Sciatic nerve (tissue), 2 donors: ENCODE data around the gene LEAP2. TPM values are rescaled to one million over a fixed set of nuclear protein-coding genes. Genes with fewer than 3 reads are reported as not detected.
A peak's percentile ranks its signal among the peaks of the same experiment; 100 is the strongest.
"Not testable (repeated sequence)": the region's sequence is repeated elsewhere in the genome, so short reads cannot be mapped to it uniquely, and the experiment has no call there.

Experiments used
- ATAC-seq: fragments of 200-7000 bp; cut with Tn5 transposase; one replicate; pipeline ENCODE4 v1.9.1; 2020; ENCODE audit warnings: mild to moderate bottlenecking, moderate library complexity
- DNase-seq: peaks from one replicate; pipeline ENCODE4 v3.0.0-alpha.2; 2020; ENCODE audit warnings: low spot score
- intact Hi-C: fragments of 100-400 bp; cut with DNase I; formaldehyde crosslinking; loops from one replicate; pipeline ENCODE4 v1.14.2; 2022
- total RNA-seq: library from RNA; stranded (reverse); fragmentation: NEBNext Ultra II Directional; extraction: Animal tissue kit (Norgen Biotek cat#: 25700); gene quantifications from one replicate; pipeline ENCODE4 v1.2.1, GENCODE V29; 2021
- donor health status: DM: no; HTN: no; CAD: no.
- donor health status: DM: no; HTN: no; CAD: no.

LEAP2 gene
- total RNA-seq, 1 donor from 2014 or later, result 2.9 TPM

DNA sequence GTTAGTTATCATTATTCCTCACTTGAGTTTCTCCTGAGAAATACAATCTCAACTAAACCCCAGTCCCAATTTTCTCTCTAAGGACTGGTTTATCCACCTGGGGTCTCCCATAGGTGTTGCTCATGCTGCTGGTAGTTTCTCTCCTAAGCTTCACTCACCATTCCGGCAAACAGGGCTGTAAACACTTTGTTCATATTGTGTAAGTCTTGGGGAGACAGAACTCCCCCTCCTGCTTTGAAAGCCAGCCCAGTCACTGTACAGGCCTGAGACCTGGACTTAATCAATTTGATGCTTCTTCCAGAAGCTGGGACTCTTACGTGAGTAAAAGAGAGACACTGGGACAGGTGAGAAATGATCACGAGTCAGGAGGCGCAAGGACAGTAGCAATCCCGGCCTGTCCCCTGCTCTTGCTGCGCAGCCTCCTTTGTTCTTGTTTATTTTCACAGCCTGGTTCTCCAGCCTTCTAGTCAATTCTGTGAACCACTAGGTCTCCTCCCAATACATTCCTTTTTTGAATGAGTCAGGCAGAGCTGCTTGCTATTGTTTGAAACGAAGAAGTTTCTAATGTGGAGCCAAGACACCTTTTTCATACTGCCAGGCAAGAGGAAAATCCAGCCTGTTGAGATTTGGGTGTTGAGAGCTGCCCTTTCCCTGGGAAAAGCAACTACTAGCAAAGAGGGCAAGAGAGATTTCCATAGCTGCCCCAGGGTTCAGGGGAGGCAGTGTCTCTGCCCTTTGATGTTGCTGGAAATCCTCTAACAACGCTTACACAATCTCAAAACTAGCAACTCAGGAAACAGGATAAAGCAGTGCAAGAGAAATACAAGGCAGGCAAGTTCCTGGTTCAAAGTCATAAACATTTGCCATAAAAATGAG lies 33.8 kb upstream of the LEAP2 start:
- DNase-seq, result no peak
- ATAC-seq, result no peak
- intact Hi-C loops, result no loop called here

DNA sequence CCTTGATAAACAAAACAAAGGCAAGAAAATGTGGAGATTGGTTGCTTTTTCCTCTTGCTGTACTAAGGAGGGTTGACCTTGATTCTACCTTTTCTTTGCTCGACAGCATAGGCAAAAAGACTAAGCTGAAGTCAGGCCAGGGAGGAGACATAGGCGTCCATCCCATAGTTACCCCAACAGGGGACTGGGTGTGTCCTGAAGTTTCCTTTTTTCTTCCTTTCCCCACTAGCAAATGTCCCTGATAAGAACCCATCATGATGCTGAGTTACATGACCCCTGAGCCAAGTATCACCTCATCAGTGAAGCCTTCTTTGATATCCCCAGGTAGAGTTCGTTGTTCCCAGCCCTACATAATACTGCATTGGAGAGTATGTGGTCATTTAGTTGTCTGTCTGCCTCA lies 33.2 kb upstream of the LEAP2 start:
- DNase-seq (no peak), ATAC-seq (no peak)
- intact Hi-C loops, result no loop called here

DNA sequence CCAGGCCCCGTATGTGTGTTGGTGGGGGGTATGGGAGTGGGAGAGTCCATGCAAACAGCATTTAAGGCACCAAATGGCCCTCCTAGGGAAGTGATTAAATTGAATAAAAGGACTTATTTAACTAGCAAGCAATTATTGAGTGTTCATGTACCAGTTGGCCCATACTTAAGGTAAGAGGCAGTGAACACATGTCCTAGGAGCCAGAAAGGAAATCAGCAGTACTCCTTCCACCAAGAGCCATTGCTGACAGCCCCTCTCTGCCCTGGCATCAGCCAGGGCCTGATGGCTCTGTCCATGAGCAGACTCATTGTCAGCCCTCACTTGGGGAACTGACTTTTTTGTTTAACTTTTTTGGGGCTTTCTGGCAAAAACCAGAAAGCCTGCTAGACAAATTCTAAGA lies 32.6 kb upstream of the LEAP2 start:
- ATAC-seq (no peak), DNase-seq (no peak)
- intact Hi-C loops, result no loop called here

DNA sequence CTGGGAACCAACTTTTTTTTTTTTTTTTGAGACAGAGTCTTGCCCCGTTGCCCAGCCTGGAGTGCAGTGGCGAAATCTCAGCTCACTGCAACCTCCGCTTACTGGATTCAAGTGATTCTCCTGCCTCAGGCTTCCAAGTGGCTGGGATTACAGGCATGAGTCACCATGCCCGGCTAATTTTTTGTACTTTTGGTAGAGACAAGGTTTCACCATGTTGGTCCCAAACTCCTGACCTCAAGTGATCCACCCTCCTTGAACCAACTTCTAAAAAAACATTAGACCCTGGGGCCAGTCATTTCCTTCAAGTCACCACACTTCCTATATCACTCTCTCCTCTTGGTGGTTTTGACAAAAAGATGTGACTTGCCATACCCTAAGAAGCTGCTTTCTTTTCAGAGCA lies 32.2 kb upstream of the LEAP2 start:
- ATAC-seq, result no peak

DNA sequence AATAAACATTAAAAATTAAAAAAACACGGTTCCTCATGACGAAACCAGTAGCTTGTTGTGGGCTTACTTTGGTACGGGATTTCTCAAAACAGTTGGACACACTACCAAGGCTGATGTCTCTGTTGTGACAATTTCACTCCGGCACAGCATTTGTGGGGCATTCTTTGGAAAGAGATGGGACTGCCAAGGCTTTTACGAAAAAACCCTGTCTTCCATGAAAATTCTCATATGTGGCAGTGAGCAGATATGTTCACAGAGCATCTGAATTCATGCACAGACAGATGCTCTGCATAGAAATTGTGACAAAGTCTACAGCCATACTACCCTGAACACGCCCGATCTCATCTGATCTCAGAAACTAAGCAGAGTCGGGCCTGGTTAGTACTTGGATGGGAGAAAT lies 25.2 kb upstream of the LEAP2 start:
- ATAC-seq, result no peak
- DNase-seq, result no peak
- intact Hi-C loops, result no loop called here

More for the DNA sequence above, 32.2 kb upstream of the LEAP2 start:
- intact Hi-C loops, result no loop called here
- no peak for DNase-seq

DNA sequence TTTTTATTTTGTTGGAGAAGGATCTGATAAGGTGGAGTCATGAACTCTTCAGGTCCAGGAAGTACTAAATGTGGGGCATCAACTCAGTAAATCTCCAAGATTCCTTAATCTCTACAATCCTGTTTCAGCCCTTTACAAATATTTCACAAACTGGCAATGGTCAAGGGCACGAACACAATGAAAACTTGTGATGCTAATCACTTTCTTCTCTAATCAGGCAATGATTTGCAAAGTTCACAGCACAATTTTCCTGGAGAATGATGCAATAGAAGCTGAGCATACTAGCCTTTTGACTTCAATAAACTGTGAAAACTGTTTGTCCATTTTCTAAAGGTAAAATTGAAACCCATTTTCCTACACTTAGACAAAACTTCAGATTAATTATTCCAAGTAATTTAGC lies 24.1 kb upstream of the LEAP2 start:
- intact Hi-C loops, result no loop called here
- ATAC-seq (no peak), DNase-seq (no peak)

DNA sequence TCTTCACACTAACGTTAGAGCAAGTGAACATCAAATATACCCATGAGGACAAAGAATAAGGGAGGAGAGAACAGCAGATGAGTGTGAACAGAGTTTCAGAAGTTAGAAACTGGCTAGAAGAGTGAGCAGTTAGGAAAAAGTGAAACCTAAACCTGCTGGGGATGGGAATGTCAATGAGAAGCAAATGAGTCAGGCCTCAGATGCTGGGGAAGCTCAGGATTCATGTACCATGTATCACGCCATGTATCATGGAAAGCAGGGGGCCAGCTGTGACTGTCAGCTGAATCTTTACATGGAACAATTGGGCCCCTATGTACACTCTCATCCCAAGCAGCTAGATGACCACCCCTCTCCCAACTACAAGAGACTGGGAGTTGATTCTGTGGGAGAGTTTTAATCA lies 23.4 kb upstream of the LEAP2 start:
- ATAC-seq (no peak), DNase-seq (no peak)
- intact Hi-C loops, result no loop called here

DNA sequence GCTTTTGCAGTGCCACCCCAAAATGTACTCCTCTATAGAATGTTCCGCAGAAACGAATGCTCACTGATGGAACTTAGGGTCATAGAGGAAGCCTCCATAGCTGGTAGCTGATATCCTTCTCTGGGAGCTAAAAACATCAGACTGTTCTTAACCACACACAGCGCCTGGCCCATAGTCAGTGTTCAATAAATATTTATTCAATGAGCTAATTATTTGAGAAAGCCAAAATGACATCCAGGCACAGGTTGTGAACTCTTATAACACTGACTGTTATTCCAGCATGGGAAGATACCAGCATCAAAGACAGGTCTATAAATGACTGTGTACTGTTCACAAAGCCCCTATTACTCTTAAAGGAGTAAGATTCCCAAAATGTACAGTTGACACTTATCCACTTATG lies 20.1 kb upstream of the LEAP2 start:
- no peak for ATAC-seq
- DNase-seq, result no peak
- intact Hi-C loops, result no loop called here

DNA sequence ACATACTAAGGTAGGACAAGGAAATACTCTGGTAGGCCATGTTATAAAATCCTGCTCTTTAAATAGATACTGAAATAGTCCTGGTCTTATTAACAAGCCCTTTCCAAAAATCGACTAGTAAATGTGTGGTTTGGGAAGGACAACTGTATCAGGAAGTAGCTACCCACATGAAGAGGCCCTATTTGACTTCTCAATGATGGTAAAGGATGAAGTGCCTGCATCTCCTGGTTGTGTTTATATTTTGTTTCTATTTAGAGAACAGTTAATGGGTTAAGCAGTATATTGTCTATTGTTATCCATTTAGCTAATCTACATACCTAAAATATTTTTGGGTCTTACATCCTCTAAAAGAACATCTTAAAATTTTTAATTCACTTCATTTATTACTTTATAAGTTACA lies 19.7 kb upstream of the LEAP2 start:
- intact Hi-C loops, result no loop called here
- DNase-seq, result no peak

DNA sequence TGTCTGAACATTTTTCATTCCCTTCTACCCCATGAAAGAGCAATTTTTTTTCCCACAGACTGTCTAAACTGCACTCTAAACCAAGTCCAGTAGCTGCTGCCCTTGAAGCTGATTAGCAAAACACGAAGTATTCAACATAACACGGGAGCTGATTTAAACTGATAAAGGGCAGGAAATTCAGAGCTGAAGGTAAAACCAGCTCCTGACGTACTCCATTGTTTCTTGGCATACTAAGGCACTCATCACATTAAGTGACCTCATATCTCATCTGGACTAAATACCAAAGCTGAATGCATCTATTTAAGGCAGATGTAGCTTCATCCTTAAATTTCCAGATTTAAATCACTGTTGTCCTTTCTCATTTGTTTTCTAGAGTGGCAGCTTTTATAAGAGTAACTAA lies 19.2 kb upstream of the LEAP2 start:
- DNase-seq (no peak), ATAC-seq (no peak)
- intact Hi-C loops, result no loop called here

More for the DNA sequence above, 19.7 kb upstream of the LEAP2 start:
- ATAC-seq, result no peak

DNA sequence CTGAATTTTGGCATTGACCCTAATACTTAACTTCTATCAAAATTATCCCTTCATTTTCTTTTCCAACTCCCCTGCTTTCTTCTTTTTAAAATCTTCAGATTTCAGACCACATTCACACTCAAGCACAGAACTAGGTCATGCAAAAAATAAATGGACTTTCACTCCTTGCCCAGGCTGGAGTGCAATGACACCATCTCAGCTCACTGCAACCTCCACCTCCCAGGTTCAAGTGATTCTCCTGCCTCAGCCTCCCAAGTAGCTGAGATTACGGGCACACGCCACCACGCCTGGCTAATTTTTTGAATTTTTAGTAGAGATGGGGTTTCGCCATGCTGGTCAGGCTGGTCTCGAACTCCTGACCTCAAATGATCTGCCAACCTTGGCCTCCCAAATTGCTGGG lies 18.5 kb upstream of the LEAP2 start:
- ATAC-seq, intact Hi-C loops, DNase-seq: not testable (repeated sequence)

DNA sequence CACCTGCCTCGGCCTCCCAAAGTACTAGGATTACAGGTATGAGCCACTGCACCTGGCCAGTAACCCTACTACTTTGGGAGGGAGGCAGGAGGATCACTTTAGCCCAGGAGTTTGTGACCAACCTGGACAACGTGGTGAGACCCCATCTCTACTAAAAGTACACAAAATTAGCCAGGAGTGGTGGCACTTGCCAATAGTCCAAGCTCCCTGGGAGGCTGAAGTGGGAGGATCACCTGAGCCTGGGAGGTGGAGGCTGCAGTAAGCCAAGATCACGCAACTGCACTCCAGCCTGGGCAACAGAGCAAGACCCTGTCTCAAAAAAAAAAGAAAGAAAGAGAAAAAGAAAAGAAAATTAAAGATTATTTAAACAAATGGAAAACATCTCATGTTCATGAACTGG lies 17.5 kb upstream of the LEAP2 start:
- ATAC-seq (no peak), DNase-seq (no peak)
- intact Hi-C loops, result no loop called here

DNA sequence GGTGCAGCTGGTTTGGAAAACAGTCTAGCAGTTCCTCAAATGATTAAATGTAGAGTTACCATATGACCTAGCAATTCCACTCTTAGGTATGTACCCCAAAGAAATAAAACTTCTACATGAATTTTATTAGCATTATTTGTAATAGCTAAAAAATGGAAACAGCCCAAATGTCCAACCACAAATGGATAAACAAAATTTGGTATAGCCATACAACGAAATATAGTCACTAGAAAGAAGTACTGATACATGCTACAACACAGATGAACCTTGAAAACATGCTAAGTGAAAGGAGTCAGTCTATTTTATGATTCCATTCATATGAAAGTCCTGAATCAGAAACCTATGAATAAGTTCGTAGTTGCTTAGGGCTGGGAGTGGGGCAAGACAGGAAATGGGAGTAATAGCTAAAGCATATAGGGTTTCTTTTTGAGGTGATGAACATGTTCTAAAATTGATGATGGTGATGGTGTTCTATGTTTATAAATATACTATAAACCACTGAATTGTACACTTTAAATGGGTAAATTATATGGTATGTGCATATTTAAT lies 13.5 kb upstream of the LEAP2 start:
- DNase-seq (no peak), ATAC-seq (no peak)
- intact Hi-C loops, result no loop called here

DNA sequence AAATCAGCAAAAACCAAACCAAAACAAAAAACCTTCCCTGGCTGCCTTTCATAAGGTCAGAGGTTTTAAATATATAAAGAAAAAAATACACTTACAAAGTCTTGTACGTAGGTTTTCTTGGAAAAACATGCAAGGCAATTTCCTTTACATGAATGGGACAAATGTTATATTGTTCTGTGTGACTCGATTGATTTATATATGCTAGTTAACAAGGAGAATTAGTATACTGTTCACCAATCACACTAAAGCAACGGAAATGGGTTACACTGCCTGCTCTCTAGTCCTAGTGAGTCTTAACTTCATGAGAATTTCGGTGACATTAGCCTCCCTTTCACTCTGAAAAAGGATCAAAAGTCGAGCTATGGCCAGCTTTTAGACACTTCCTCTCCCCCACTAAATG lies 12.7 kb upstream of the LEAP2 start:
- intact Hi-C loops, result no loop called here

DNA sequence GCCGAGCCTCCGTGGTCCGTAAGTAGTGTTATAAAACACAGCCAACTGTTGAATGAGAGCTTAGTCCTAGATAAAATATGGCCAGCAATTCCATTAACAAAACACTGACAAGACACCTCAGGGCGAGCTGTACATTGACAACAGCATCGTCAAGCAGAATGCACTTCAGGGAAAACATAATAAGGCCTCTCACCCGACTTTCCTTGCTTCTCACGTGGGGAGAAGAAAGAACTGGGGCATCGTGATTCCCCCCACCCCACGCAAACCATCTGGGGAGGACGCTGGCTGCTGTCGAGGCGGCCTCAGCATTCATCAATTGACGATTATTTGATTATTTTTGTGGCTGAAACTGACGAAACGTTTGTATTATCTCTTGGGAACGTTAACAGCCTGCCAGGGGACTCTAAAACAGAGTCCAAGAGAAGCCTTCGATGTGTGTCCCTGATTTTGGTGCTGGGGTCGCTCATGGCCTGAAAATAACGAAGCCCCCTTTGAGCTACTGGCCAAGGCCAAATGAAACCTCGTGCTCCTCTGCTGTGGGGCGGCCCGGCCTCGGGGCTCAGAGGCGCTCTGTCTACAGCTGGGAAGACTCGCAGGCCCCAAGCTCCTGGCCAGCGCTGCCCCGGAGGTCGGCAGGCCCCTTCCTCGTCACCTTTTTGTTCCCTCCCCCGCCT lies 7.7 kb upstream of the LEAP2 start:
- ATAC-seq (peak; percentile 70), DNase-seq (no peak)
- intact Hi-C loops, result no loop called here

More for the DNA sequence above, 12.7 kb upstream of the LEAP2 start:
- DNase-seq (no peak), ATAC-seq (no peak)

DNA sequence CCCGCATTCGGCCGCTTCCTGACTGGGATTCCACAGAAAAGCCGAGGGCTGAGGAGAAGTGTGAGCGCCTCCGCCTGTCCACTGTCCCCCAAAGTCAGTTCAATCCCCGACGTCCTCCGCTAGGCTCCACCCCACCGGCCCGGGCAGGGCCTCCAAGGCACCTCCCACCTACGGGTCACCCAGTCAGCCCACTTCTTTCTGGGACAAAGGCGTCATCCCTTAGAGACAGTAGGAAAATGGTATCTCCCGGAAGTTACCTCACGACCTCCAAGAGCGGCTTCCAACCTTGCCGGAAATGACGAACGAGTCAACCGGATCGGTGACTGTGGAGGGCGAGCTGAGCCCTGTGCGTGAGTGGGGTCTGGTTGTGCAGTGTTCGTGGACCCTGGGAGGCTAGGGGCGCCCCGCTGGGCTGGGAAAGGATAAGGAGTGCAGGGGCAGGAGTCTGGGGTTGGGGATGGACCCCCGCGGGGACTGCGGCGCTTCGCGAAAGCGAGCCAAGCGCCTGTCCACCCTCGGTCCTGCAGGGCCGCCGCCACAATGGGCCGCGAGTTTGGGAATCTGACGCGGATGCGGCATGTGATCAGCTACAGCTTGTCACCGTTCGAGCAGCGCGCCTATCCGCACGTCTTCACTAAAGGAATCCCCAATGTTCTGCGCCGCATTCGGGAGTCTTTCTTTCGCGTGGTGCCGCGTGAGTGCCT lies 7.0 kb upstream of the LEAP2 start, which contains the start of the genes GDF9 and UQCRQ:
Gene GDF9 (minus strand): TSS at position 128 of the 704 bp plus-strand sequence. CDS start 1,936 bp downstream, outside the sequence.
Gene UQCRQ (plus strand): TSS at position 301 of the 704 bp plus-strand sequence. CDS start 240 bp downstream, at position 541.
- intact Hi-C loops, result no loop called here
- peak; percentile 95 for DNase-seq
- peak; percentile 100 for ATAC-seq

DNA sequence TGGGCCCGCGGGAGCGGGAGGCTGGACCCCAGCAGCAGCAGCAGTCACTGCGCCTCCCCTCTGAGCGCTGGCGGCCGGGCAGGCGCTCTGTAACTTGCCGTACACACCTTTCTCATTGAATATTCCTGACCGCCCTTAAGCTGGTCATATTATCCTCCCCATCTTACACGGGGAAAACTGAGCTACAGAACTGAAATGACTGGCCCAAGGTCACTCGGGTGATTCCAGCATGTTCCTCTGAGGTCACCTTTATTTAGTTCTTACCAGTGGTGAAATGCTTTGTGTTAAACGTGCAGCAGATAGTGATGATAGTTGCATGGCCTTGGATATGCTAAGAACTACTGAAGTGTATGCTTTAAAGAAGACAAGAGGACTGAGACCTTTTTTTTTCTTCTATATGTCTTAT lies 6.4 kb upstream of the LEAP2 start:
- ATAC-seq (no peak), DNase-seq (no peak)
- intact Hi-C loops, result no loop called here

DNA sequence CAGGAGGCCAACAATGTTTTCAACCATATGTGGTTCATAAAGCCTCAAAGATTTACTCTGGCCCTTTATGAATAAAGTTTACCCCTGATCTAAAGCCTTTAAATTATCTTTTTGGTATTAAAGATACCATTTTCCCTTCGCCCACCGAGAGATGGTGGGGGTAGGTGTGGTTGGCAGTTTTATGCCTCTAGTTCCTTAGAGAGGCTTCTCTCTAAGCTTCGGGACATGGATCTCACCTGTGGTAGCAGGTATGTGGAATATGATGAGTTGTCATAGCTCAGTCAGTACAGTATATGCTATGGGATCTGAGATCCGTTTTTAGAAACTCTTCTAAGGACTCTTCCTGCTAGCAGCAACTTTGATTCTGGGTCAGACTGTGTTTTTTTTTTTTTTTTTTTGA lies 4.7 kb upstream of the LEAP2 start:
- DNase-seq, result no peak
- intact Hi-C loops, result no loop called here
- no peak for ATAC-seq

DNA sequence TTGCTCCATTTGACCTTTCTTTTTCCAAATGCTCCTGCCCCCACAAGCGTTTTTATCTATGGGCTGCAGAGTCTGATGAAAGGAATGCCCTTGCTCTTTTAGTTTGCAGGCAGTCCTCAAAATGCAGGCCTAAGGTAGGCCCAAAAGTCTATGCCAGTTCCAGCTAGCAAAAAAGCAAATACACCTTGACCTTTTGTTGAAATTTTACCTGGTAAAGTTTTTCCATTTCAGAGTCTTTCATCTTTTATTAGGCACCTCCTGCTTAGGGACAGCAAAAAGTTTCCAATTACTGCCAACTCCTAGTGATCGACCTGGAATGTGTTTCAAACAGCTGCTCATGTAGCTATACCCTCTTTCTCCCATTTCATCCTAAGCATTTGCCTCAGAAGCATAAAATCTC lies 2.7 kb upstream of the LEAP2 start:
- ATAC-seq (no peak), DNase-seq (no peak)
- intact Hi-C loops, result no loop called here
